GM12874 (cell line): ENCODE measurements around the gene PROB1.

Experiments used
- CTCF ChIP-seq: IDR thresholded peaks from 2 replicates; pipeline ENCODE4 v1.5.1; 2011; ENCODE audit warnings: low read depth, mild to moderate bottlenecking, control low read depth, low read length, moderate library complexity; ENCODE audit not compliant: insufficient read depth

Gene PROB1

GRCh38 chr5:139394654-139395566 is at the start of gene PROB1:
PROB1 (minus strand) TSS chr5:139395104; CDS start chr5:139395081, 23 bp downstream.
- TF ChIP-seq CTCF: no peak

GRCh38 chr5:139443831-139444453 is 49.0 kb upstream of the PROB1 start:
- TF ChIP-seq CTCF: no peak

- no peak for TF ChIP-seq CTCF
Measured at GRCh38 chr5:139439013-139439903, 44.4 kb upstream of the PROB1 start, which contains the start of gene DNAJC18. DNAJC18 (minus strand) TSS chr5:139439525; CDS start chr5:139439445, 80 bp downstream.

- no peak for TF ChIP-seq CTCF
Measured at GRCh38 chr5:139438707-139439012, 43.8 kb upstream of the PROB1 start.

GRCh38 chr5:139435676-139436075 is 40.8 kb upstream of the PROB1 start:
- no peak for TF ChIP-seq CTCF

GRCh38 chr5:139431706-139432105 is 36.8 kb upstream of the PROB1 start:
- TF ChIP-seq CTCF: no peak

GRCh38 chr5:139430015-139430414 is 35.1 kb upstream of the PROB1 start:
- TF ChIP-seq CTCF: no peak
